22Rv1 (cell line): ENCODE measurements around the gene KANK4.

ENCODE experiments used
- ZFX ChIP-seq: fragments of 450-650 bp; IDR thresholded peaks from 2 replicates; pipeline ENCODE4 v1.6.1; 2017; ENCODE audit warnings: antibody characterized with exemption, borderline replicate concordance
- TF ChIP-seq, protein P1 (sequence below): fragments of 450-650 bp; IDR thresholded peaks from 2 replicates; pipeline ENCODE4 v1.5.1; 2017; ENCODE audit warnings: mild to moderate bottlenecking

DNA sequence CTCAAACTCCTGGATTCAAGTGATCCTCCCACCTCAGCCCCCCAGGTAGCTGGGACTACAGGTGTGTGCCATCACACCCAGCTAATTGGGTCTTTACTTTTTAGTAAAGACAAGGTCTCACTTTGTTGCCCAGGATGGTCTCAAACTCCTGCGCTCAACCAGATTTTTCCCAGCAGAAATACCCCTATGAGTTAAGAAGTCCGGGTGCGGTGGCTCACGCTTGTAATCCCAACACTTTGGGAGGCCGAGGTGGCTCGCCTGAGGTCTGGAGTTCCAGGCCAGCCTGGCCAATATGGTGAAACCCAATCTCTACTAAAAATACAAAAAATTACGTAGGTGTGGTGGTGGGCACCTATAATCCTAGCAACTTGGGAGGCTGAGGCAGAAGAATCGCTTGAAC lies 131.1 kb downstream of the KANK4 start:
- TF ChIP-seq, protein P1, sequence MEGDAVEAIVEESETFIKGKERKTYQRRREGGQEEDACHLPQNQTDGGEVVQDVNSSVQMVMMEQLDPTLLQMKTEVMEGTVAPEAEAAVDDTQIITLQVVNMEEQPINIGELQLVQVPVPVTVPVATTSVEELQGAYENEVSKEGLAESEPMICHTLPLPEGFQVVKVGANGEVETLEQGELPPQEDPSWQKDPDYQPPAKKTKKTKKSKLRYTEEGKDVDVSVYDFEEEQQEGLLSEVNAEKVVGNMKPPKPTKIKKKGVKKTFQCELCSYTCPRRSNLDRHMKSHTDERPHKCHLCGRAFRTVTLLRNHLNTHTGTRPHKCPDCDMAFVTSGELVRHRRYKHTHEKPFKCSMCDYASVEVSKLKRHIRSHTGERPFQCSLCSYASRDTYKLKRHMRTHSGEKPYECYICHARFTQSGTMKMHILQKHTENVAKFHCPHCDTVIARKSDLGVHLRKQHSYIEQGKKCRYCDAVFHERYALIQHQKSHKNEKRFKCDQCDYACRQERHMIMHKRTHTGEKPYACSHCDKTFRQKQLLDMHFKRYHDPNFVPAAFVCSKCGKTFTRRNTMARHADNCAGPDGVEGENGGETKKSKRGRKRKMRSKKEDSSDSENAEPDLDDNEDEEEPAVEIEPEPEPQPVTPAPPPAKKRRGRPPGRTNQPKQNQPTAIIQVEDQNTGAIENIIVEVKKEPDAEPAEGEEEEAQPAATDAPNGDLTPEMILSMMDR: no peak
- no peak for TF ChIP-seq ZFX
